B cell (primary cell): Measurements from ENCODE around the gene NUB1. TPM values are rescaled to one million over a fixed set of nuclear protein-coding genes. Genes with fewer than 3 reads are reported as not detected.

Experiments
- ATAC-seq: fragments of 200-7000 bp; cut with Tn5 transposase; one replicate; pipeline ENCODE4 v1.10.0; 2021; ENCODE audit warnings: low read depth, mild to moderate bottlenecking, moderate number of reproducible peaks, moderate library complexity
- CTCF ChIA-PET: fragments of 350-600 bp; sonication (Branson Sonifier 250); formaldehyde crosslinking; loops from one replicate; lab custom pipeline; 2021; ENCODE audit warnings: antibody characterized with exemption, inconsistent platforms; lab: Charles Lee
- POLR2A ChIA-PET: fragments of 350-600 bp; sonication (Branson Sonifier 250); formaldehyde crosslinking; loops from one replicate; lab custom pipeline; 2021; ENCODE audit warnings: antibody characterized with exemption; lab: Charles Lee
- DNase-seq: peaks from one replicate; pipeline ENCODE4 v3.0.0; 2013
- H2AFZ ChIP-seq: 2 replicates; pipeline ENCODE4 v1.6.1; 2012; ENCODE audit warnings: mild to moderate bottlenecking, low read depth, low read length; ENCODE audit not compliant: insufficient read depth, poor library complexity, severe bottlenecking
- H3K27ac ChIP-seq, 2 donors: 1 replicate in 1 of 2; 2 replicates in 1 of 2; pipeline ENCODE4 v1.5.1; 2012 to 2013; ENCODE audit warnings: low read length in 2 of 2, mild to moderate bottlenecking in 2 of 2, moderate library complexity in 1 of 2
- H3K27me3 ChIP-seq, 4 experiments: fragments of 200-600 bp in 1 of 4; sonication (generic) in 1 of 4; replicated peaks in 1 of 4; 1 replicate in 2 of 4; 2 replicates in 2 of 4; pipeline versions ENCODE4 v1.6.1 to v1.7.0; 2013 to 2016; ENCODE audit warnings: low read length in 3 of 4, mild to moderate bottlenecking in 2 of 4, mixed read lengths in 1 of 4, moderate library complexity in 1 of 4; ENCODE audit not compliant: insufficient read depth in 4 of 4, control insufficient read depth in 3 of 4; ENCODE audit errors: control extremely low read depth in 1 of 4
- H3K36me3 ChIP-seq, 2 experiments: replicated peaks in 1 of 2; 1 replicate in 1 of 2; 2 replicates in 1 of 2; pipeline versions ENCODE4 v1.6.1 to v1.7.1; 2013; ENCODE audit warnings: low read length in 1 of 2; ENCODE audit not compliant: insufficient read depth in 2 of 2, control insufficient read depth in 1 of 2; ENCODE audit errors: control extremely low read depth in 1 of 2, extremely low read depth in 1 of 2
- H3K4me1 ChIP-seq, 2 donors: fragments of 200-600 bp in 1 of 2; sonication (generic) in 1 of 2; 1 replicate in 1 of 2; 2 replicates in 1 of 2; pipeline versions ENCODE4 v1.5.1 to v1.6.1; 2013 to 2017; ENCODE audit warnings: low read length in 2 of 2; ENCODE audit not compliant: control insufficient read depth in 2 of 2, insufficient read depth in 2 of 2
- H3K4me2 ChIP-seq: replicated peaks from 2 replicates; pipeline ENCODE3; 2012; ENCODE audit warnings: mild to moderate bottlenecking, low read depth, low read length; ENCODE audit not compliant: poor library complexity, severe bottlenecking
- H3K4me3 ChIP-seq, 5 experiments: fragments of 200-600 bp in 1 of 5; sonication (generic) in 1 of 5; 1 replicate in 3 of 5; 2 replicates in 2 of 5; pipeline versions ENCODE4 v1.5.1 to v1.7.0; 2011 to 2016; ENCODE audit warnings: low read length in 4 of 5, mild to moderate bottlenecking in 4 of 5, low read depth in 2 of 5, control low read depth in 1 of 5, moderate library complexity in 1 of 5; ENCODE audit not compliant: insufficient read depth in 1 of 5; ENCODE audit errors: control extremely low read depth in 1 of 5, extremely low read depth in 1 of 5
- H3K79me2 ChIP-seq: fragments of 200-600 bp; sonication (generic); one replicate; pipeline ENCODE4 v1.6.0; 2016; ENCODE audit warnings: low read length; ENCODE audit not compliant: control insufficient read depth, insufficient read depth
- H3K9ac ChIP-seq: fragments of 200-600 bp; sonication (generic); 2 replicates; pipeline ENCODE4 v1.6.1; 2017; ENCODE audit warnings: mild to moderate bottlenecking, low read length, moderate library complexity
- H3K9me3 ChIP-seq, 3 donors: one replicate each; pipeline versions ENCODE4 v1.6.1 to v1.7.1; 2013; ENCODE audit warnings: low read length in 2 of 3; ENCODE audit not compliant: control insufficient read depth in 2 of 3, insufficient read depth in 1 of 3; ENCODE audit errors: control extremely low read depth in 1 of 3
- H4K20me1 ChIP-seq: 2 replicates; pipeline ENCODE4 v1.6.0; 2012; ENCODE audit warnings: mild to moderate bottlenecking, low read length; ENCODE audit not compliant: insufficient read depth, control insufficient read depth, poor library complexity, severe bottlenecking
- H3K27ac Mint-ChIP-seq: one replicate; pipeline ENCODE4 v1.8.0; 2021; ENCODE audit warnings: mixed read lengths
- H3K27me3 Mint-ChIP-seq: one replicate; pipeline ENCODE4 v1.8.0; 2021; ENCODE audit warnings: mixed read lengths
- H3K4me1 Mint-ChIP-seq: one replicate; pipeline ENCODE4 v1.8.0; 2021; ENCODE audit warnings: mixed read lengths
- H3K4me3 Mint-ChIP-seq: one replicate; pipeline ENCODE4 v1.8.0; 2021; ENCODE audit warnings: mixed read lengths
- H3K9me3 Mint-ChIP-seq: one replicate; pipeline ENCODE4 v1.8.0; 2022; ENCODE audit warnings: mixed read lengths; ENCODE audit not compliant: insufficient read depth
- EZH2 ChIP-seq: IDR thresholded peaks from 2 replicates; pipeline ENCODE4 v1.6.1; 2012; ENCODE audit warnings: borderline replicate concordance, low read depth, mild to moderate bottlenecking, moderate library complexity, low read length; ENCODE audit not compliant: insufficient read depth, poor library complexity, severe bottlenecking
- WGBS: methylation state at CpG from one replicate; pipeline ENCODE4 v1.1.5; 2013; ENCODE audit warnings: missing lambda C conversion rate; ENCODE audit not compliant: insufficient coverage; 5-methylcytosine and 5-hydroxymethylcytosine counted together
- intact Hi-C: fragments of 100-400 bp; cut with micrococcal nuclease; formaldehyde crosslinking; loops from one replicate; pipeline ENCODE4 v1.10.0; 2022
- polyA plus RNA-seq: library from polyadenylated mRNA; depleted of rRNA; stranded (reverse); fragments of >200 nt; gene quantifications from 2 replicates; pipeline ENCODE4 v1.2.3, GENCODE V29; 2012
- total RNA-seq, 2 donors: library from RNA; stranded (reverse); fragments of 120-200 nt in 1 of 2; gene quantifications; 1 replicate in 1 of 2; 2 replicates in 1 of 2; pipeline versions ENCODE4 v1.2.3 to v1.2.4, GENCODE V29; 2013 to 2022
- TF ChIP-seq, protein P1 (sequence below): fragments of 200-600 bp; IDR thresholded peaks from one replicate; pipeline ENCODE4 v1.8.0; 2022; ENCODE audit warnings: antibody characterized with exemption, mild to moderate bottlenecking

NUB1 gene
- total and polyA plus RNA-seq, 2 donors (not counting 1 experiment from before 2014, with no cell fraction given), result 55.0 to 104 TPM

DNA sequence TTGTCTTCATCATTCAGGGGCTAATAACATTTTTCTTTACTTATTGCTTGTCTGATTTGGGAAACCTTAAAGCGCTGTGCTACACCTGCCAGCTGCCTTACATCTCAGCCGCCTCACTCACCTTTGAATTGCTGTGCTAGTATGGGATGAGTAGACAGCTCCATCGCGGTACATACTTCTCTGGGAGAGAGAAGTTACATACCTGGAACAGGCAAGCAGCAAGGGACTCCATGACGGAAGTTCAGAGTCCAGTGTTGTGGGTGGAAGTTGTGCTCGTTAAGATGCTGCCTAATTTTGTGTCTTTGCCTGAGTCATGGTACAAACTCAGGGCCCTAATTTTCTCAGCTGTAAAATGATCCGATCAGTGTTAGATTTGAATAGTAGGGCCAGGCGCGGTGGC, 1.9 kb downstream of the NUB1 start:
- Histone ChIP-seq H3K36me3 (peaks cover 9 to 34% of the 10 kb centered on the region in 2 experiments), H2AFZ (no peak overlapping the region), H3K27me3 (no peaks in the 10 kb centered on the region), H3K4me2 (no peak overlapping the region), H3K9me3 (peaks cover 0 to 17% (median 2%) of the 10 kb centered on the region in 3 donors), H3K4me3 (no peak overlapping the region), H3K9ac (no peak overlapping the region), H3K27ac (peak overlapping the region in 1 of 2 donors; percentile 79), H3K4me1 (peaks cover 32 to 39% of the 10 kb centered on the region in 2 donors), H3K79me2 (peaks cover 52% of the 10 kb centered on the region), H4K20me1 (peaks cover 6% of the 10 kb centered on the region)
- Mint-ChIP-seq H3K27ac (peak overlapping the region; percentile 56), H3K4me1 (peaks cover 42% of the 10 kb centered on the region), H3K9me3 (peaks cover 5% of the 10 kb centered on the region), H3K4me3 (peak overlapping the region; percentile 45), H3K27me3 (no peaks in the 10 kb centered on the region)
- TF ChIP-seq, protein P1, sequence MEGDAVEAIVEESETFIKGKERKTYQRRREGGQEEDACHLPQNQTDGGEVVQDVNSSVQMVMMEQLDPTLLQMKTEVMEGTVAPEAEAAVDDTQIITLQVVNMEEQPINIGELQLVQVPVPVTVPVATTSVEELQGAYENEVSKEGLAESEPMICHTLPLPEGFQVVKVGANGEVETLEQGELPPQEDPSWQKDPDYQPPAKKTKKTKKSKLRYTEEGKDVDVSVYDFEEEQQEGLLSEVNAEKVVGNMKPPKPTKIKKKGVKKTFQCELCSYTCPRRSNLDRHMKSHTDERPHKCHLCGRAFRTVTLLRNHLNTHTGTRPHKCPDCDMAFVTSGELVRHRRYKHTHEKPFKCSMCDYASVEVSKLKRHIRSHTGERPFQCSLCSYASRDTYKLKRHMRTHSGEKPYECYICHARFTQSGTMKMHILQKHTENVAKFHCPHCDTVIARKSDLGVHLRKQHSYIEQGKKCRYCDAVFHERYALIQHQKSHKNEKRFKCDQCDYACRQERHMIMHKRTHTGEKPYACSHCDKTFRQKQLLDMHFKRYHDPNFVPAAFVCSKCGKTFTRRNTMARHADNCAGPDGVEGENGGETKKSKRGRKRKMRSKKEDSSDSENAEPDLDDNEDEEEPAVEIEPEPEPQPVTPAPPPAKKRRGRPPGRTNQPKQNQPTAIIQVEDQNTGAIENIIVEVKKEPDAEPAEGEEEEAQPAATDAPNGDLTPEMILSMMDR, result no peak
- TF ChIP-seq EZH2, result no peak
- DNase-seq (no peak), ATAC-seq (no peak)
- intact Hi-C loops, result loop anchor here (5.0 kb wide), 2 partner anchors 96 to 261 kb away; partner anchors contain the start of genes FASTK, SMARCD3 and TMUB1
- ChIA-PET CTCF (interaction anchor here (1.1 to 4.9 kb wide), 5 partner anchors 7 to 29 kb away, joined by 3 to 55 read pairs (median 4); no protein-coding TSS in a partner anchor), POLR2A (no interaction called here)
- WGBS, result 97% methylated on average over 3 of the region's 9 CpGs
